Stimulated activated CD4-positive, alpha-beta T cell treated with anti-CD3 and anti-CD28 coated beads, Interleukin-4, amount 100 ng/mL, for 24 hours (primary cell): ENCODE data around the gene CRYBG1.

Source experiments
- DNase-seq: peaks from one replicate; pipeline ENCODE4 v3.0.0-alpha.2; 2020

Gene CRYBG1

GRCh38 chr6:106612671-106613416 is 252.3 kb downstream of the CRYBG1 start:
- no peak for DNase-seq

- no peak for DNase-seq
These were observed 253.1 kb downstream of the CRYBG1 start for GRCh38 chr6:106613590-106613989.

GRCh38 chr6:106614166-106614565 is 253.6 kb downstream of the CRYBG1 start:
- no peak for DNase-seq

- DNase-seq, result no peak
These were observed 254.2 kb downstream of the CRYBG1 start for GRCh38 chr6:106614592-106615257.

GRCh38 chr6:106617302-106617701 is 256.8 kb downstream of the CRYBG1 start:
- no peak for DNase-seq

- DNase-seq, result no peak
These were observed 257.3 kb downstream of the CRYBG1 start for GRCh38 chr6:106617857-106618256.

- DNase-seq, result no peak
These were observed 257.8 kb downstream of the CRYBG1 start for GRCh38 chr6:106618324-106618723.

GRCh38 chr6:106619223-106619622 is 258.7 kb downstream of the CRYBG1 start:
- DNase-seq, result no peak

- no peak for DNase-seq
These were observed 260.6 kb downstream of the CRYBG1 start for GRCh38 chr6:106620931-106621672.
